GM12865 (cell line): ENCODE measurements around the gene ZNF30.

Experiments
- DNase-seq: peaks from one replicate; pipeline ENCODE4 v3.0.0; 2010; ENCODE audit warnings: low read depth
- H3K4me3 ChIP-seq: 2 replicates; pipeline ENCODE4 v1.5.1; 2011; ENCODE audit warnings: mild to moderate bottlenecking, low read depth, low read length, control low read depth
- CTCF ChIP-seq: IDR thresholded peaks from 2 replicates; pipeline ENCODE4 v1.5.1; 2011; ENCODE audit warnings: low read length, control low read depth, low read depth, inconsistent platforms; ENCODE audit not compliant: insufficient read depth; ENCODE audit errors: missing control alignments

The ZNF30 gene

GRCh38 chr19:34976611-34977010, 49.9 kb downstream of the ZNF30 start:
- no peak for DNase-seq
- no peak overlapping the region for H3K4me3 ChIP-seq
- TF ChIP-seq CTCF: no peak

GRCh38 chr19:34979819-34980640, 53.3 kb downstream of the ZNF30 start:
- H3K4me3 ChIP-seq: no peak overlapping the region
- no peak for TF ChIP-seq CTCF
- DNase-seq: no peak

GRCh38 chr19:34982275-34982674, 55.6 kb downstream of the ZNF30 start:
- TF ChIP-seq CTCF: no peak
- no peak for DNase-seq
- H3K4me3 ChIP-seq: no peak overlapping the region

GRCh38 chr19:34983786-34984185, 57.1 kb downstream of the ZNF30 start:
- no peak overlapping the region for H3K4me3 ChIP-seq
- DNase-seq: no peak
- no peak for TF ChIP-seq CTCF

GRCh38 chr19:34984287-34984686, 57.6 kb downstream of the ZNF30 start:
- no peak for TF ChIP-seq CTCF
- H3K4me3 ChIP-seq: no peak overlapping the region
- no peak for DNase-seq

GRCh38 chr19:34985249-34986022, 58.7 kb downstream of the ZNF30 start:
- H3K4me3 ChIP-seq: no peak overlapping the region
- no peak for TF ChIP-seq CTCF
- DNase-seq: no peak
